ENCODE measurements around the gene BOC. TPM values are rescaled to one million over a fixed set of nuclear protein-coding genes. Genes with fewer than 3 reads are reported as not detected.

The BOC gene
- total and polyA plus RNA-seq, 2 of the 13 experiments (the other 11 are each of a cell fraction or from before 2014, with no cell fraction given) = 0.04 TPM; not detected in 1

GRCh38 chr3:113211330-113212149 lies at the start of gene BOC (continued):
- TF ChIP-seq GTF2F1 (IDR thresholded peaks at IDR 0.05; ENCODE audit: low read length) (no peak), IRF9 (CRISPR knock-in tag; IDR thresholded peaks at IDR 0.05; ENCODE audit: borderline replicate concordance) (no peak), SALL2 (CRISPR knock-in tag; IDR thresholded peaks at IDR 0.05) (no peak), EZH2 (conservative IDR thresholded peaks at IDR 0.05; ENCODE audit: low read depth, low read length) (peak; percentile 4; the same call in 1 of the 2 replicates), RORA (CRISPR knock-in tag; IDR thresholded peaks at IDR 0.05) (no peak), RNF219 (CRISPR knock-in tag; IDR thresholded peaks at IDR 0.05) (no peak), KDM2A (CRISPR knock-in tag; IDR thresholded peaks at IDR 0.05; ENCODE audit: borderline replicate concordance, low read depth) (0 out of 2 replicates have a peak, but pooled peaks have one; percentile 21)

GRCh38 chr3:113161661-113162060 lies 49.7 kb upstream of the BOC start:
- BruUV-seq (replicated peaks) = no TSS peak
- H3K36me3 ChIP-seq (replicated peaks in 1 of 2; ENCODE audit: control insufficient read depth in 1 of 2, insufficient read depth in 2 of 2, low read length in 2 of 2) = no peaks in the 10 kb centered on the region
- no peak overlapping the region for H3K27ac ChIP-seq (ENCODE audit: extremely low read length, insufficient read depth, low read length)
- no peaks in the 10 kb centered on the region for H3K4me1 ChIP-seq (ENCODE audit: insufficient read depth, low read length)
- no peaks in the 10 kb centered on the region for H3K9me3 ChIP-seq (ENCODE audit: low read length)
- no peak for DNase-seq (ENCODE audit: low spot score)
- ChIA-PET POLR2A (no interaction called here), CTCF (ENCODE audit: low intra/inter-chr PET ratio, low total read pairs) (no interaction called here)
- no peak overlapping the region for H3K9ac ChIP-seq (ENCODE audit: insufficient read depth, low read depth, low read length)
- H2AFZ ChIP-seq (ENCODE audit: low read length) = no peak overlapping the region
- H3K4me3 ChIP-seq (replicated peaks in 1 of 3; ENCODE audit: insufficient read depth in 1 of 3, low read depth in 2 of 3, low read length in 3 of 3) = no peak overlapping the region
- no peak for TF ChIP-seq ZNF607 (CRISPR knock-in tag; IDR thresholded peaks at IDR 0.05; ENCODE audit: borderline replicate concordance)
- TF ChIP-seq MAFK (conservative IDR thresholded peaks at IDR 0.05 in 1 of 2, IDR thresholded peaks at IDR 0.05 in 1 of 2; ENCODE audit: low read length in 2 of 2) = peak in 1 of 2 experiments; percentile 29; a peak in 1 of 4 replicates
- no peak for TF ChIP-seq HDAC6 (IDR thresholded peaks at IDR 0.05; ENCODE audit: low read depth, low read length)
- H3K27me3 ChIP-seq (ENCODE audit: control insufficient read depth in 1 of 2, insufficient read depth in 2 of 2, low read length in 2 of 2) = peaks cover 0 to 2% of the 10 kb centered on the region in 2 experiments; a peak in 2 of 5 replicates
- no peak for ATAC-seq
- no peaks in the 10 kb centered on the region for H3K79me2 ChIP-seq (ENCODE audit: insufficient read depth, low read length)
- WGBS (ENCODE audit: low lambda C conversion rate) = 50% methylated on average over 2 of the region's 4 CpGs
- no peaks in the 10 kb centered on the region for H4K20me1 ChIP-seq (ENCODE audit: insufficient read depth, low read length)
- FAIRE-seq = no peak
- in situ Hi-C loops (cut with HindIII; ENCODE audit: extremely low pct_ligation_motif_present, low pct_unique_long_range_greater_than_20kb) = no loop called here
- intact Hi-C loops (cut with micrococcal nuclease; ENCODE audit: unreplicated experiment) = no loop called here
- no peak overlapping the region for H3K4me2 ChIP-seq (ENCODE audit: low read depth, low read length)

Measured in HepG2 (cell line).